CD4-positive, alpha-beta T cell (primary cell): Measurements from ENCODE around the gene CRYL1. TPM values are rescaled to one million over a fixed set of nuclear protein-coding genes. Genes with fewer than 3 reads are reported as not detected.

Experiments used
- ATAC-seq: fragments of 200-7000 bp; cut with Tn5 transposase; one replicate; pipeline ENCODE4 v1.10.0; 2022; ENCODE audit warnings: mild to moderate bottlenecking; ENCODE audit not compliant: poor library complexity
- CTCF ChIA-PET: fragments of 350-600 bp; sonication (Branson Sonifier 250); formaldehyde crosslinking; loops from one replicate; lab custom pipeline; 2021; ENCODE audit warnings: antibody characterized with exemption, inconsistent platforms; lab: Charles Lee
- POLR2A ChIA-PET: fragments of 350-600 bp; sonication (Branson Sonifier 250); formaldehyde crosslinking; loops from one replicate; lab custom pipeline; 2021; ENCODE audit warnings: antibody characterized with exemption, inconsistent platforms; lab: Charles Lee
- DNase-seq, 14 experiments: peaks; one replicate each; pipeline ENCODE4 v3.0.0-alpha.2; 2013 to 2020; ENCODE audit warnings: mixed read lengths in 2 of 14
- H3K27ac ChIP-seq, 2 donors: one replicate each; pipeline versions ENCODE4 v1.5.1 to v1.7.0; 2013; ENCODE audit warnings: low read length in 2 of 2, low read depth in 1 of 2, mild to moderate bottlenecking in 1 of 2
- H3K27me3 ChIP-seq, 2 experiments: 1 replicate in 1 of 2; 2 replicates in 1 of 2; pipeline versions ENCODE4 v1.6.1 to v1.7.0; 2013; ENCODE audit warnings: low read length in 2 of 2, control low read depth in 1 of 2, mild to moderate bottlenecking in 1 of 2, moderate library complexity in 1 of 2; ENCODE audit not compliant: insufficient read depth in 2 of 2, control insufficient read depth in 1 of 2
- H3K36me3 ChIP-seq: one replicate; pipeline ENCODE4 v1.6.1; 2013; ENCODE audit warnings: low read length, control low read depth; ENCODE audit not compliant: insufficient read depth
- H3K4me1 ChIP-seq: one replicate; pipeline ENCODE4 v1.6.1; 2013; ENCODE audit warnings: low read length, control low read depth; ENCODE audit not compliant: insufficient read depth
- H3K4me3 ChIP-seq: one replicate; pipeline ENCODE4 v1.5.1; 2013; ENCODE audit warnings: mild to moderate bottlenecking, low read length, moderate library complexity
- H3K9me3 ChIP-seq, 2 experiments: 1 replicate in 1 of 2; 2 replicates in 1 of 2; pipeline versions ENCODE4 v1.6.1 to v1.7.0; 2013; ENCODE audit warnings: low read length in 2 of 2, mild to moderate bottlenecking in 2 of 2, control low read depth in 1 of 2, moderate library complexity in 1 of 2; ENCODE audit not compliant: control insufficient read depth in 1 of 2, insufficient read depth in 1 of 2
- H3K27ac Mint-ChIP-seq: one replicate; pipeline ENCODE4 v1.8.0; 2020; ENCODE audit warnings: mixed read lengths
- H3K27me3 Mint-ChIP-seq: one replicate; pipeline ENCODE4 v1.8.0; 2021; ENCODE audit warnings: mixed read lengths
- H3K36me3 Mint-ChIP-seq: one replicate; pipeline ENCODE4 v1.8.0; 2021; ENCODE audit warnings: low read depth, mixed read lengths
- H3K4me1 Mint-ChIP-seq: one replicate; pipeline ENCODE4 v1.8.0; 2021; ENCODE audit warnings: low read depth, mixed read lengths
- H3K4me3 Mint-ChIP-seq: one replicate; pipeline ENCODE4 v1.8.0; 2020; ENCODE audit warnings: mild to moderate bottlenecking, mixed read lengths
- H3K9me3 Mint-ChIP-seq: one replicate; pipeline ENCODE4 v1.8.0; 2020; ENCODE audit warnings: mixed read lengths
- intact Hi-C, 2 experiments: fragments of 100-400 bp; cut with DNase I in 1 of 2; cut with micrococcal nuclease in 1 of 2; formaldehyde crosslinking; loops; one replicate each; pipeline versions ENCODE4 v1.15.1 to v1.9.0; 2023 to 2025; cut with DNase I, micrococcal nuclease
- total RNA-seq, 174 experiments: library from RNA in 2 of 174; stranded (reverse) in 2 of 174; gene quantifications; one replicate each; pipeline ENCODE4 v1.2.3 and lab custom pipeline; 2021 to 2026
- TF ChIP-seq, protein P1 (sequence below): fragments of 200-600 bp; IDR thresholded peaks from one replicate; pipeline ENCODE4 v1.8.0; 2022; ENCODE audit warnings: antibody characterized with exemption, mild to moderate bottlenecking

The CRYL1 gene
- total RNA-seq, 2 experiments from 2014 or later: 7.9 to 8.0 TPM

DNA sequence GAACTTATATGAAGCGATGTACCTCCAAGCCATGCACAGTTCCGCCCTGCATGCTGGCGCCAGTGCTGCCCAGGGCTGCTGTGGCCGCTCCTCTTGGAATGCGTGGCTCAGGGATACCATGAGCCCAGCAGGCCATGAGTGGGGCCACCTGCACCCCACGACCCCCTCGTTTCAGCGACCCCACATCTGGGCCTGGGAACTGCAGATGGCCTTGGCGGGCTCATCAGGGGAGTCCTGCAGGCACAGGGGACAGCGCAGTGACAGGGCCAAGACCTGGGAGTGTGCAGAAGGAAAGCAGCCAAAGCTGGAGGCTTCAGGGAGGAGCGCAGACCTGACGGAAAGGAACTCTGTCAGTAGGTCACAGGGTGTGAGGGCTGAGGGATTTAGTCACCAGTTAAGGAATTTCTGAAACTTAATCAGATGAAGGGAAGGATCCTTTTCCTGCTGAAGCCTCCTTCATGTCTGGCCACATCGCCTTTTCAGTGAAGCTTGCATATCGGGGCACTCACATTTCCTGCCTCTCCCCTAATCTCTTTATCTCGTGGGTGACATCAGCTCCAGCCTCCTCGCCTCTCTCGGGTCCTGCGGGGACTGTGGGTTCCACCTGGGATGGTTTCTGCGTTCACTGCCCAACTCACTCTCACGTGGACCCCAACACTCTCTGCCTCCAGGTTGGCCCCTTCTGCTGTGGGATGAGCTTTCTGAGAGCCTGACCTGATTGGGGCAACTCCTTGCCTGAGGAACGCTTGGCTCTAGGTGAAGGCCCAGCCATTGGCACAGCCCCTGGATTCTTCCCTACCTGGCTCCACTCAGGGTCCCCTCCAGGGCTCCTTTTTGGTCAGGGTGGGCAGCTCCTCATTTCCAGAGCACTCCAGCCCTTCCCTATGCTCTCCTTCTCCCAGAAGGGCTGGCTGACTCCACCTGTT lies 123.5 kb downstream of the CRYL1 start:
- Histone ChIP-seq H3K9me3 (no peaks in the 10 kb centered on the region), H3K27me3 (no peaks in the 10 kb centered on the region), H3K36me3 (no peaks in the 10 kb centered on the region), H3K4me1 (peaks cover 11% of the 10 kb centered on the region), H3K4me3 (no peak overlapping the region), H3K27ac (no peak overlapping the region)
- CTCF ChIA-PET: no interaction called here
- POLR2A ChIA-PET: interaction anchor here (1.0 kb wide), 1 partner anchor 776 kb away, joined by 3 read pairs; no protein-coding TSS in a partner anchor
- H3K4me1 Mint-ChIP-seq: peaks cover 11% of the 10 kb centered on the region
- H3K27me3 Mint-ChIP-seq: no peaks in the 10 kb centered on the region
- intact Hi-C loops: no loop called here
- H3K36me3 Mint-ChIP-seq: no peaks in the 10 kb centered on the region
- H3K9me3 Mint-ChIP-seq: no peaks in the 10 kb centered on the region
- TF ChIP-seq, protein P1, sequence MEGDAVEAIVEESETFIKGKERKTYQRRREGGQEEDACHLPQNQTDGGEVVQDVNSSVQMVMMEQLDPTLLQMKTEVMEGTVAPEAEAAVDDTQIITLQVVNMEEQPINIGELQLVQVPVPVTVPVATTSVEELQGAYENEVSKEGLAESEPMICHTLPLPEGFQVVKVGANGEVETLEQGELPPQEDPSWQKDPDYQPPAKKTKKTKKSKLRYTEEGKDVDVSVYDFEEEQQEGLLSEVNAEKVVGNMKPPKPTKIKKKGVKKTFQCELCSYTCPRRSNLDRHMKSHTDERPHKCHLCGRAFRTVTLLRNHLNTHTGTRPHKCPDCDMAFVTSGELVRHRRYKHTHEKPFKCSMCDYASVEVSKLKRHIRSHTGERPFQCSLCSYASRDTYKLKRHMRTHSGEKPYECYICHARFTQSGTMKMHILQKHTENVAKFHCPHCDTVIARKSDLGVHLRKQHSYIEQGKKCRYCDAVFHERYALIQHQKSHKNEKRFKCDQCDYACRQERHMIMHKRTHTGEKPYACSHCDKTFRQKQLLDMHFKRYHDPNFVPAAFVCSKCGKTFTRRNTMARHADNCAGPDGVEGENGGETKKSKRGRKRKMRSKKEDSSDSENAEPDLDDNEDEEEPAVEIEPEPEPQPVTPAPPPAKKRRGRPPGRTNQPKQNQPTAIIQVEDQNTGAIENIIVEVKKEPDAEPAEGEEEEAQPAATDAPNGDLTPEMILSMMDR: no peak
- no peak overlapping the region for H3K4me3 Mint-ChIP-seq
- no peak overlapping the region for H3K27ac Mint-ChIP-seq
- DNase-seq (no peak), ATAC-seq (no peak)

DNA sequence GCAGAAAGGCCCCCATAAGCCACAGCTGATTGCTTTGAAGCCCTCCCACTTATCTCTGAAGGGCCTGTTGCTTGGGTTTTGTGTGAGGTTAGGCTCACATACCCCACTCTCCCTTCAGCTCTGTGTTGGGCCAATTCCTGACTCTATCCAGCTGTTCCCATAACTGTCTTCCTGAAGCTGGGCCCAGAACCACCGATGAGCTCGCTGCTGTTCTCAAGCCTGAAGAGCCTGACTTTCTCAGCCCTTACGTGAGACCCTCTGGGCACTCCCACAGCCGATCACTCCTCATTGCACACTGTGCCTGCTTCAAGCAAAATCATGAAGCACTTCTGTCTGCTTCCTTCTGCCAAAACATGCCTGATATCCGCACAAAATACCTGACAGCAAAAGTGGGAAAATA lies 124.1 kb downstream of the CRYL1 start:
- TF ChIP-seq, protein P1: no peak
- ATAC-seq: no peak
- H3K9me3 Mint-ChIP-seq: no peaks in the 10 kb centered on the region
- H3K4me1 Mint-ChIP-seq: peaks cover 11% of the 10 kb centered on the region
- intact Hi-C loops: no loop called here
- Histone ChIP-seq H3K4me3 (no peak overlapping the region), H3K27ac (no peak overlapping the region), H3K36me3 (no peaks in the 10 kb centered on the region), H3K4me1 (peaks cover 11% of the 10 kb centered on the region), H3K27me3 (no peaks in the 10 kb centered on the region), H3K9me3 (no peaks in the 10 kb centered on the region)
- ChIA-PET CTCF (no interaction called here), POLR2A (no interaction called here)
- H3K4me3 Mint-ChIP-seq: no peak overlapping the region
- no peaks in the 10 kb centered on the region for H3K36me3 Mint-ChIP-seq
- no peak for DNase-seq
- H3K27ac Mint-ChIP-seq: no peak overlapping the region
- no peaks in the 10 kb centered on the region for H3K27me3 Mint-ChIP-seq

DNA sequence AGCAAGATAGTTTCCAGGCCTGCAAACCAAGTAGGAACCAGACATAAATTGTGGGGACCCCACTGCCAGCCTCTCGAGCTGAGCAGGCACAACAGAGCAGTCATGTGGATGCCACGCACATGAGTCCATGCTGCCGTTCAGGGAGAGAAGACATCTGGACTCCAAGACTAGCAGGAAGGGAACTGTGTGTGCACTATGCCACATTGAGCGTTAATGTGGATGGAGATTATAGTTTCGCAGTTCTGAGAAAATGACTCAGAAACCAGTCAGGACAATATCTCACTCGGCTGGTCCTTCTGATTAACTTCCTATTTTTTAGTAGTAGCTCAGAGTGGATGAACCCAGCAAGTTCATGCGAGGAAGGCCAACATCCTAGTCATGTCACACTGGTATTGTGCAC lies 124.9 kb downstream of the CRYL1 start:
- POLR2A ChIA-PET: no interaction called here
- H3K27ac Mint-ChIP-seq: no peak overlapping the region

More for the DNA sequence above, 124.9 kb downstream of the CRYL1 start:
- Mint-ChIP-seq H3K27me3 (no peaks in the 10 kb centered on the region), H3K9me3 (no peaks in the 10 kb centered on the region), H3K36me3 (no peaks in the 10 kb centered on the region), H3K4me1 (peaks cover 8% of the 10 kb centered on the region), H3K4me3 (no peak overlapping the region)
- H3K9me3 ChIP-seq: no peaks in the 10 kb centered on the region
- CTCF ChIA-PET: no interaction called here
- intact Hi-C loops: no loop called here
- no peaks in the 10 kb centered on the region for H3K27me3 ChIP-seq
- no peak overlapping the region for H3K4me3 ChIP-seq
- TF ChIP-seq, protein P1: no peak
- DNase-seq (no peak), ATAC-seq (no peak)
- H3K4me1 ChIP-seq: peaks cover 11% of the 10 kb centered on the region
- no peak overlapping the region for H3K27ac ChIP-seq
- H3K36me3 ChIP-seq: no peaks in the 10 kb centered on the region
